A549 (cell line): ENCODE results near the gene PRC1. TPM values are rescaled to one million over a fixed set of nuclear protein-coding genes. Genes with fewer than 3 reads are reported as not detected.

Experiments
- ATAC-seq, 2 experiments: fragments of 200-7000 bp in 1 of 2; fragments of >200 bp in 1 of 2; cut with Nextera tagmentation in 1 of 2; cut with Tn5 transposase in 1 of 2; 3 replicates each; pipeline versions ENCODE4 v1.8.0 to v1.9.1; 2018 to 2020; ENCODE audit warnings: mild to moderate bottlenecking in 1 of 2, moderate library complexity in 1 of 2
- CTCF ChIA-PET: fragments of 300-600 bp; sonication (Branson Sonifier 250); formaldehyde crosslinking; extraction: SDS; loops from one replicate; lab custom pipeline; 2021; ENCODE audit warnings: antibody characterized with exemption, inconsistent platforms; lab: Yijun Ruan, JAX
- POLR2A ChIA-PET: fragments of 350-600 bp; formaldehyde crosslinking; extraction: SDS; loops from one replicate; lab custom pipeline; 2021; ENCODE audit warnings: antibody characterized with exemption, inconsistent platforms; lab: Yijun Ruan, JAX
- DNase-seq, 2 experiments: peaks; one replicate each; pipeline versions ENCODE4 v3.0.0 to v3.0.0-alpha.2; 2011 to 2016; ENCODE audit warnings: low read depth in 1 of 2, low spot score in 1 of 2
- FAIRE-seq: peaks from 2 replicates; lab custom pipeline; 2011; peaks lifted over from hg19 to GRCh38; lab: Jason Lieb, UNC
- H3K27ac ChIP-seq, 2 experiments: fragments of >200 bp; sonication (Bioruptor Twin); formaldehyde crosslinking; 3 replicates each; pipeline ENCODE4 v1.5.1; 2016 to 2017
- H3K4me1 ChIP-seq: fragments of >200 bp; sonication (Bioruptor Twin); formaldehyde crosslinking; 3 replicates; pipeline ENCODE4 v1.6.1; 2016
- H3K4me2 ChIP-seq: fragments of >200 bp; sonication (Bioruptor Twin); formaldehyde crosslinking; 3 replicates; pipeline ENCODE4 v1.6.1; 2016
- H3K4me3 ChIP-seq: fragments of >200 bp; sonication (Bioruptor Twin); formaldehyde crosslinking; 3 replicates; pipeline ENCODE4 v1.5.1; 2016
- H3K9me3 ChIP-seq: fragments of >200 bp; sonication (Bioruptor Twin); formaldehyde crosslinking; 3 replicates; pipeline ENCODE4 v1.6.1; 2016
- CBX2 ChIP-seq: fragments of 200-600 bp; sonication (generic); IDR thresholded peaks from 2 replicates; pipeline ENCODE4 v1.6.1; 2016; ENCODE audit warnings: low read depth, mild to moderate bottlenecking, borderline replicate concordance
- CBX8 ChIP-seq: fragments of 200-600 bp; sonication (generic); IDR thresholded peaks from 2 replicates; pipeline ENCODE4 v1.6.1; 2016
- CEBPB ChIP-seq, 2 experiments: fragments of >200 bp in 1 of 2; sonication (Bioruptor Twin) in 1 of 2; formaldehyde crosslinking in 1 of 2; IDR thresholded peaks; 2 replicates each; pipeline ENCODE4 v1.6.1; 2012 to 2016
- CHD2 ChIP-seq: fragments of 150-350 bp; IDR thresholded peaks from 2 replicates; pipeline ENCODE4 v1.6.1; 2014; ENCODE audit warnings: low read length; ENCODE audit not compliant: partially characterized antibody
- CHD4 ChIP-seq: fragments of 200-600 bp; sonication (generic); IDR thresholded peaks from 2 replicates; pipeline ENCODE4 v1.6.1; 2016; ENCODE audit warnings: antibody characterized with exemption, mild to moderate bottlenecking, borderline replicate concordance
- CTCF ChIP-seq: fragments of >200 bp; sonication (Bioruptor Twin); formaldehyde crosslinking; IDR thresholded peaks from 3 replicates; pipeline ENCODE4 v1.5.1; 2016
- E2F6 ChIP-seq: IDR thresholded peaks from 2 replicates; pipeline ENCODE4 v1.6.1; 2012; ENCODE audit warnings: low read depth, borderline replicate concordance
- EHMT2 ChIP-seq: fragments of 200-600 bp; sonication (generic); IDR thresholded peaks from 2 replicates; pipeline ENCODE4 v1.6.1; 2016; ENCODE audit warnings: antibody characterized with exemption, low read depth, mild to moderate bottlenecking, moderate library complexity
- ELK1 ChIP-seq: fragments of 150-350 bp; IDR thresholded peaks from 2 replicates; pipeline ENCODE4 v1.6.1; 2014; ENCODE audit warnings: low read depth, mild to moderate bottlenecking, low read length
- EP300 ChIP-seq, 2 experiments: fragments of >200 bp; sonication (Bioruptor Twin); formaldehyde crosslinking; IDR thresholded peaks; 2 replicates in 1 of 2; 3 replicates in 1 of 2; pipeline ENCODE4 v1.6.1; 2016 to 2017
- ESRRA ChIP-seq: fragments of 150-350 bp; IDR thresholded peaks from 2 replicates; pipeline ENCODE4 v1.6.1; 2014; ENCODE audit warnings: mild to moderate bottlenecking, low read length, borderline replicate concordance
- GATA3 ChIP-seq: IDR thresholded peaks from 2 replicates; pipeline ENCODE4 v1.6.1; 2012; ENCODE audit warnings: borderline replicate concordance
- HEYL ChIP-seq: fragments of 250-450 bp; sonication (Bioruptor Pico); IDR thresholded peaks from 2 replicates; pipeline ENCODE4 v1.8.0; 2021; ENCODE audit warnings: mild to moderate bottlenecking, moderate library complexity
- HOXA7 ChIP-seq: fragments of 250-450 bp; sonication (Bioruptor Pico); IDR thresholded peaks from 2 replicates; pipeline ENCODE4 v1.5.0; 2020; ENCODE audit warnings: mild to moderate bottlenecking, moderate library complexity
- HOXB13 ChIP-seq: fragments of 250-450 bp; sonication (Bioruptor Pico); IDR thresholded peaks from 2 replicates; pipeline ENCODE4 v1.5.0; 2020; ENCODE audit warnings: low read depth, mild to moderate bottlenecking, moderate library complexity
- JUN ChIP-seq, 2 experiments: fragments of >200 bp; sonication (Bioruptor Twin); formaldehyde crosslinking; IDR thresholded peaks; 2 replicates in 1 of 2; 3 replicates in 1 of 2; pipeline ENCODE4 v1.6.1; 2016 to 2017
- JUNB ChIP-seq: fragments of >200 bp; sonication (Bioruptor Twin); formaldehyde crosslinking; IDR thresholded peaks from 2 replicates; pipeline ENCODE4 v1.6.1; 2016
- MAFK ChIP-seq: fragments of 450-650 bp; IDR thresholded peaks from 2 replicates; pipeline ENCODE4 v1.6.1; 2014; ENCODE audit not compliant: partially characterized antibody
- MAX ChIP-seq: IDR thresholded peaks from 2 replicates; pipeline ENCODE4 v1.6.1; 2012
- MAZ ChIP-seq: fragments of 150-350 bp; IDR thresholded peaks from 2 replicates; pipeline ENCODE4 v1.6.1; 2014; ENCODE audit warnings: antibody characterized with exemption, low read depth, low read length, borderline replicate concordance
- NPAS2 ChIP-seq: fragments of 250-450 bp; sonication (Bioruptor Pico); IDR thresholded peaks from 2 replicates; pipeline ENCODE4 v1.8.0; 2022; ENCODE audit warnings: mild to moderate bottlenecking, moderate library complexity, borderline replicate concordance
- POLR2A ChIP-seq: IDR thresholded peaks from 2 replicates; pipeline ENCODE4 v1.6.1; 2012; ENCODE audit warnings: mild to moderate bottlenecking, low read length
- RAD21 ChIP-seq, 2 experiments: fragments of >200 bp in 1 of 2; sonication (Bioruptor Twin) in 1 of 2; formaldehyde crosslinking in 1 of 2; IDR thresholded peaks in 1 of 2; conservative IDR thresholded peaks in 1 of 2; 2 replicates in 1 of 2; 3 replicates in 1 of 2; pipeline ENCODE4 v1.6.1; 2012 to 2018; ENCODE audit warnings: inconsistent platforms in 1 of 2
- TP53 ChIP-seq: fragments of 250-450 bp; sonication (Bioruptor Pico); IDR thresholded peaks from 2 replicates; pipeline ENCODE4 v1.5.0; 2021; ENCODE audit warnings: mild to moderate bottlenecking, moderate library complexity
- ZSCAN20 ChIP-seq: fragments of 250-450 bp; sonication (Bioruptor Pico); IDR thresholded peaks from 2 replicates; pipeline ENCODE4 v1.8.0; 2022; ENCODE audit warnings: mild to moderate bottlenecking, moderate library complexity
- WGBS: methylation state at CpG from one replicate; pipeline ENCODE4 v1.1.6; 2017; ENCODE audit errors: missing lambda C conversion rate; 5-methylcytosine and 5-hydroxymethylcytosine counted together
- polyA plus RNA-seq, 4 experiments: library from polyadenylated mRNA; depleted of rRNA in 3 of 4; stranded (reverse); fragments of >200 nt; fragmentation: RNase III in 1 of 4; extraction: RNeasy Plus Mini Kit Qiagen cat#74134 plus additional on column Dnase treatment in 1 of 4; gene quantifications; 2 replicates in 3 of 4; 3 replicates in 1 of 4; pipeline ENCODE4 v1.2.3, GENCODE V29; 2011 to 2017

PRC1 gene
- polyA plus RNA-seq, 2 of the 4 experiments (the other 2 are of a cell fraction): 303 to 426 TPM

GRCh38 chr15:90987561-90988141 is 6.7 kb downstream of the PRC1 start:
- H3K4me3 ChIP-seq: no peak overlapping the region
- H3K4me1 ChIP-seq: peaks cover 25% of the 10 kb centered on the region
- POLR2A ChIA-PET: no interaction called here
- 83% methylated on average over 7 of the region's 7 CpGs for WGBS
- 0 out of 6 replicates have a peak overlapping the region, but pooled peaks of 1 of the 2 experiments have one; percentile 3 for H3K27ac ChIP-seq
- H3K4me2 ChIP-seq: peak overlapping the region; percentile 25; the same call in 2 of the 3 replicates
- no peaks in the 10 kb centered on the region for H3K9me3 ChIP-seq
- no peak for TF ChIP-seq HOXA7 (CRISPR knock-in tag)
- TF ChIP-seq, all 56 proteins: peak for 0
- FAIRE-seq (no peak), ATAC-seq (no peak; a peak in 1 of 6 replicates), DNase-seq (no peak)
- CTCF ChIA-PET: interaction anchor here (0.5 to 18.2 kb wide), 8 partner anchors 10 to 69 kb away, joined by 3 to 247 read pairs (median 4); partner anchors contain the start of genes HDDC3 and RCCD1

- Histone ChIP-seq H3K9me3 (no peaks in the 10 kb centered on the region), H3K4me2 (peak overlapping the region; percentile 25; the same call in 2 of the 3 replicates), H3K4me1 (peaks cover 20% of the 10 kb centered on the region), H3K27ac (no peak overlapping the region), H3K4me3 (no peak overlapping the region)
- 86% methylated on average over 11 of the region's 11 CpGs for WGBS
- FAIRE-seq (no peak), ATAC-seq (no peak), DNase-seq (no peak)
- TF ChIP-seq CBX8 (no peak), JUN (IDR thresholded peaks at IDR 0.05) (no peak), E2F6 (no peak), ESRRA (no peak), HEYL (no peak), CTCF (no peak), MAX (no peak), JUNB (no peak), TP53 (CRISPR knock-in tag) (no peak)
- ChIA-PET CTCF (interaction anchor here (1.1 to 18.2 kb wide), 6 partner anchors 11 to 69 kb away, joined by 3 to 247 read pairs (median 4); partner anchors contain the start of genes HDDC3 and RCCD1), POLR2A (no interaction called here)
Observed at GRCh38 chr15:90986790-90987507, 7.4 kb downstream of the PRC1 start.

- FAIRE-seq (no peak), ATAC-seq (no peak), DNase-seq (no peak)
- ChIA-PET POLR2A (interaction anchor here (0.6 kb wide), 1 partner anchor 13 kb away, joined by 4 read pairs; no protein-coding TSS in a partner anchor), CTCF (interaction anchor here (1.8 to 18.2 kb wide), 4 partner anchors 23 to 290 kb away, joined by 6 to 247 read pairs (median 48); partner anchors contain the start of genes HDDC3, RCCD1 and UNC45A)
- Histone ChIP-seq H3K9me3 (no peaks in the 10 kb centered on the region), H3K4me3 (no peak overlapping the region), H3K4me1 (peaks cover 12% of the 10 kb centered on the region), H3K27ac (no peak overlapping the region), H3K4me2 (no peak overlapping the region)
- TF ChIP-seq CBX8 (no peak), CEBPB (IDR thresholded peaks at IDR 0.05) (peak; percentile 29 to 54; a peak in 2 of 4 replicates), MAFK (peak; percentile 5)
- WGBS: 89% methylated on average over 5 of the region's 5 CpGs
Observed at GRCh38 chr15:90982135-90982534, 12.2 kb downstream of the PRC1 start.

- Histone ChIP-seq H3K27ac (no peak overlapping the region), H3K4me3 (no peak overlapping the region), H3K4me2 (no peak overlapping the region), H3K4me1 (peaks cover 12% of the 10 kb centered on the region), H3K9me3 (no peaks in the 10 kb centered on the region)
- CTCF ChIA-PET: interaction anchor here (1.7 to 18.2 kb wide), 5 partner anchors 23 to 290 kb away, joined by 6 to 247 read pairs (median 13); partner anchors contain the start of genes HDDC3, RCCD1 and UNC45A
- TF ChIP-seq CBX2 (no peak), GATA3 (no peak), CEBPB (IDR thresholded peaks at IDR 0.05) (no peak), EP300 (IDR thresholded peaks at IDR 0.05) (no peak), TP53 (CRISPR knock-in tag) (no peak), MAZ (no peak), CHD4 (no peak), ZSCAN20 (CRISPR knock-in tag) (no peak), RAD21 (conservative IDR thresholded peaks at IDR 0.05 in 1 of 2, IDR thresholded peaks at IDR 0.05 in 1 of 2) (no peak), POLR2A (no peak), NPAS2 (CRISPR knock-in tag) (no peak), JUNB (no peak), ELK1 (no peak), HOXB13 (no peak), CHD2 (no peak), EHMT2 (no peak)
- DNase-seq (no peak), FAIRE-seq (no peak), ATAC-seq (no peak)
- WGBS: 94% methylated on average over 6 of the region's 6 CpGs
- POLR2A ChIA-PET: interaction anchor here (0.6 kb wide), 1 partner anchor 13 kb away, joined by 4 read pairs; no protein-coding TSS in a partner anchor
Observed at GRCh38 chr15:90981681-90982080, 12.7 kb downstream of the PRC1 start.
